HG03280 (cell line): ENCODE measurements around the gene RGS2.

Experiments used
- ATAC-seq: cut with Tn5 transposase; IDR thresholded peaks from one replicate; pipeline ENCODE4 v1.9.1; 2021; ENCODE audit warnings: mild to moderate bottlenecking, moderate library complexity; ENCODE audit not compliant: unreplicated experiment

The RGS2 gene

GRCh38 chr1:192794768-192795035 lies 14.1 kb upstream of the RGS2 start:
- ATAC-seq, result no peak

GRCh38 chr1:192795916-192796618 lies 12.8 kb upstream of the RGS2 start:
- no peak for ATAC-seq

GRCh38 chr1:192797143-192797542 lies 11.7 kb upstream of the RGS2 start:
- no peak for ATAC-seq

GRCh38 chr1:192797891-192798290 lies 10.9 kb upstream of the RGS2 start:
- no peak for ATAC-seq

- ATAC-seq, result no peak
Measured at GRCh38 chr1:192801451-192801850, 7.4 kb upstream of the RGS2 start.

- no peak for ATAC-seq
Measured at GRCh38 chr1:192802406-192802805, 6.4 kb upstream of the RGS2 start.

- no peak for ATAC-seq
Measured at GRCh38 chr1:192803501-192803900, 5.3 kb upstream of the RGS2 start.

GRCh38 chr1:192805832-192806323 lies 3.0 kb upstream of the RGS2 start:
- peak; percentile 33 for ATAC-seq

- peak; percentile 34 for ATAC-seq
Measured at GRCh38 chr1:192807211-192808162, 1.4 kb upstream of the RGS2 start.

GRCh38 chr1:192808163-192808517 lies 699 bp upstream of the RGS2 start:
- ATAC-seq, result no peak

- ATAC-seq, result no peak
Measured at GRCh38 chr1:192809307-192810252, 741 bp downstream of the RGS2 start.

GRCh38 chr1:192810253-192810880 lies 1.5 kb downstream of the RGS2 start:
- no peak for ATAC-seq

GRCh38 chr1:192811006-192811405 lies 2.2 kb downstream of the RGS2 start:
- ATAC-seq, result no peak

- ATAC-seq, result no peak
Measured at GRCh38 chr1:192811594-192812239, 2.9 kb downstream of the RGS2 start.

- ATAC-seq, result no peak
Measured at GRCh38 chr1:192812420-192813209, 3.8 kb downstream of the RGS2 start.

GRCh38 chr1:192814805-192815204 lies 6.0 kb downstream of the RGS2 start:
- ATAC-seq, result no peak

- ATAC-seq, result no peak
Measured at GRCh38 chr1:192817246-192817645, 8.4 kb downstream of the RGS2 start.

- no peak for ATAC-seq
Measured at GRCh38 chr1:192821296-192821695, 12.5 kb downstream of the RGS2 start.

- ATAC-seq, result no peak
Measured at GRCh38 chr1:192824511-192824910, 15.7 kb downstream of the RGS2 start.
